AG04450 (cell line): ENCODE results near the gene PARP15. TPM values are rescaled to one million over a fixed set of nuclear protein-coding genes. Genes with fewer than 3 reads are reported as not detected.

Experiments
- CTCF ChIA-PET: fragments of 300-600, 350-600 bp; formaldehyde crosslinking; extraction: SDS; loops from one replicate; lab custom pipeline; 2022; ENCODE audit warnings: antibody characterized with exemption, inconsistent platforms; lab: Charles Lee
- POLR2A ChIA-PET: fragments of 350-600 bp; formaldehyde crosslinking; extraction: SDS; loops from one replicate; lab custom pipeline; 2021; ENCODE audit warnings: antibody characterized with exemption, inconsistent platforms; lab: Yijun Ruan, JAX
- DNase-seq: peaks from one replicate; pipeline ENCODE4 v3.0.0-alpha.2; 2011; ENCODE audit warnings: low read depth, low spot score
- H3K27ac ChIP-seq: one replicate; pipeline ENCODE4 v1.5.1; 2012; ENCODE audit warnings: low read depth, low read length, control low read depth
- H3K27me3 ChIP-seq: one replicate; pipeline ENCODE4 v1.6.0; 2012; ENCODE audit warnings: low read length; ENCODE audit not compliant: control insufficient read depth, insufficient read depth
- H3K4me3 ChIP-seq: 2 replicates; pipeline ENCODE4 v1.5.1; 2011; ENCODE audit warnings: mild to moderate bottlenecking, low read depth, low read length, control low read depth
- H3K9me3 ChIP-seq: 2 replicates; pipeline ENCODE4 v1.5.1; 2012; ENCODE audit warnings: low read length; ENCODE audit not compliant: control insufficient read depth, insufficient read depth
- polyA plus RNA-seq: library from polyadenylated mRNA; depleted of rRNA; stranded (reverse); fragments of >200 nt; gene quantifications from 2 replicates; pipeline ENCODE4 v1.2.3, GENCODE V29; 2011
- TF ChIP-seq, protein P1 (sequence below): IDR thresholded peaks from 2 replicates; pipeline ENCODE4 v1.5.1; 2011; ENCODE audit warnings: low read depth, low read length, control low read depth, inconsistent platforms

The PARP15 gene
- polyA plus RNA-seq, 1 experiment = 0.22 TPM

DNA sequence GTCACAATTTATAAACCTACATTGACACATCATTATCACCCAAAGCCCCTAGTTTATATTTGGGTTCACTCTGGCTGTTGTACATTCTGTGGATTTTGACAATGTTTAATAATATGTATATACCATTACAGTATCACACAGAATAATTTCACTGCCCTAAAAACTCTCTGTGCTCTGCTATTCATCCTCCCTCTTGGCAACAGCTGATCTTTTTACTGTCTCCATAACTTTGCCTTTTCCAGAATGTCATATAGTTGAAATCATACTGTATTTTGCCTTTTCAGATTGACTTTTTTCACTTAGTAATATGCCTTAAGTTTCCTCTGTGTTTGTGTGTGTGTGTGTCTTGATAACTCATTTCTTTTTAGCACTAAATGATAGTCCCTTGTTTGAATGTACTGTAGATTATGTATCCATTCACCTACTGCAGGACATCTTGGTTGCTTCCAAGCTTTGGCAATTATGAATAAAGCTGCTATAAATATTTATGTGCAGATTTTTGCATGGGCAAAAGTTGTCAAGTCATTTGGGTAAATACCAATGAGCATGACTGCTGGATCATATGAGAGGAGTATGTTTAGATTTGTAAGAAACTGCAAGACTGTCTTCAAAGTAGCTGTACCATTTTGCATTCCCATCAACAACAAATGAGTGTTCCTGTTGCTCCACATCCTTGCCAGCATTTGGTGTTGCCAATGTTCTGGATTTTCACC, 9.5 kb downstream of the PARP15 start:
- DNase-seq = no peak
- ChIA-PET CTCF (no interaction called here), POLR2A (no interaction called here)
- TF ChIP-seq, protein P1, sequence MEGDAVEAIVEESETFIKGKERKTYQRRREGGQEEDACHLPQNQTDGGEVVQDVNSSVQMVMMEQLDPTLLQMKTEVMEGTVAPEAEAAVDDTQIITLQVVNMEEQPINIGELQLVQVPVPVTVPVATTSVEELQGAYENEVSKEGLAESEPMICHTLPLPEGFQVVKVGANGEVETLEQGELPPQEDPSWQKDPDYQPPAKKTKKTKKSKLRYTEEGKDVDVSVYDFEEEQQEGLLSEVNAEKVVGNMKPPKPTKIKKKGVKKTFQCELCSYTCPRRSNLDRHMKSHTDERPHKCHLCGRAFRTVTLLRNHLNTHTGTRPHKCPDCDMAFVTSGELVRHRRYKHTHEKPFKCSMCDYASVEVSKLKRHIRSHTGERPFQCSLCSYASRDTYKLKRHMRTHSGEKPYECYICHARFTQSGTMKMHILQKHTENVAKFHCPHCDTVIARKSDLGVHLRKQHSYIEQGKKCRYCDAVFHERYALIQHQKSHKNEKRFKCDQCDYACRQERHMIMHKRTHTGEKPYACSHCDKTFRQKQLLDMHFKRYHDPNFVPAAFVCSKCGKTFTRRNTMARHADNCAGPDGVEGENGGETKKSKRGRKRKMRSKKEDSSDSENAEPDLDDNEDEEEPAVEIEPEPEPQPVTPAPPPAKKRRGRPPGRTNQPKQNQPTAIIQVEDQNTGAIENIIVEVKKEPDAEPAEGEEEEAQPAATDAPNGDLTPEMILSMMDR = no peak
- Histone ChIP-seq H3K27ac (no peak overlapping the region), H3K27me3 (no peaks in the 10 kb centered on the region), H3K4me3 (no peak overlapping the region), H3K9me3 (peaks cover 4% of the 10 kb centered on the region; the same call in 1 of the 2 replicates)

DNA sequence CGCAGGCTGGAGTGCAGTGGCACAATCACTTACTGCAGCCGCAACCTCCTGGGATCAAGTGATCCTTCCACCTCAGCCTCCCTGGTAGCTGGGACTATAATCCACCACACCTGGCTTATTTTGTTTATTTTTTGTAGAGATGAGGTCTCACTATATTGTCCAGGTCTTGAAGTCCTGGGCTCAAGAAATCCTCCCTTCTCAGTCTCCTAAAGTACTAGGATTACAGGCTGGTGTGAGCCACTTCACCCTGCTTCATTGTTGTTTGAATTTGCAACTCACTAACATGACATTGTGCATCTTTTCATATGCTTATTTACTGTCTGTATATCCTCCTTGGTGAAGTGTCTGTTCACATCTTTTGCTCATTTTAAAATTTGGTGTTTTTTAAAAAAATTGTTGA, 10.1 kb downstream of the PARP15 start:
- DNase-seq = no peak
- H3K27me3 ChIP-seq = no peaks in the 10 kb centered on the region
- H3K27ac ChIP-seq = no peak overlapping the region
- H3K9me3 ChIP-seq = no peaks in the 10 kb centered on the region
- TF ChIP-seq, protein P1 = no peak
- H3K4me3 ChIP-seq = no peak overlapping the region
- ChIA-PET CTCF (no interaction called here), POLR2A (no interaction called here)

DNA sequence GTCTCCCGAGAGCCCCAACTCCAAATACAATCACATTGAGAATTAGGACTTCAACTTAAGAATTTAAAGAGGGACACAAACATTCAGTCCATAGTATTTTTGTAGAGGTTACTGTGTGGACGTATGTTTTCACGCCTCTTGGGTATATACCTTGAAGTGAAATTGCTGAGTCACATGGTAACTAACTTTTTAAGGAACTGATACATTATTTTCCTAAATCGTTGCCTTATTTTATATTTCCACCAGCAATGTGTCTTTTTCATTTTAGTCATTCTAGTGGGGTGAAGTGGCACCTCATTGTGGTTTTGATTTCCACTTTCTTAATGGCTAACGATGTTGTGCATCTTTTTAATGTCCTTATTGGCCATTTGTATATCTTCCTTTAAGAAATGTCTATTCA, 11.8 kb downstream of the PARP15 start:
- no peak overlapping the region for H3K27ac ChIP-seq
- POLR2A ChIA-PET = no interaction called here

GRCh38 chr3:122590610-122591009, 13.2 kb downstream of the PARP15 start:
- Histone ChIP-seq H3K27ac (no peak overlapping the region), H3K27me3 (no peaks in the 10 kb centered on the region), H3K4me3 (no peak overlapping the region), H3K9me3 (no peaks in the 10 kb centered on the region)
- ChIA-PET CTCF (interaction anchor here (0.6 kb wide), 1 partner anchor 80 kb away, joined by 3 read pairs; no protein-coding TSS in a partner anchor), POLR2A (no interaction called here)
- TF ChIP-seq, protein P1 = no peak
- no peak for DNase-seq

More for the DNA sequence above, 11.8 kb downstream of the PARP15 start:
- no peak for DNase-seq
- H3K4me3 ChIP-seq = no peak overlapping the region
- no peaks in the 10 kb centered on the region for H3K27me3 ChIP-seq
- TF ChIP-seq, protein P1 = no peak
- H3K9me3 ChIP-seq = no peaks in the 10 kb centered on the region
- CTCF ChIA-PET = no interaction called here

DNA sequence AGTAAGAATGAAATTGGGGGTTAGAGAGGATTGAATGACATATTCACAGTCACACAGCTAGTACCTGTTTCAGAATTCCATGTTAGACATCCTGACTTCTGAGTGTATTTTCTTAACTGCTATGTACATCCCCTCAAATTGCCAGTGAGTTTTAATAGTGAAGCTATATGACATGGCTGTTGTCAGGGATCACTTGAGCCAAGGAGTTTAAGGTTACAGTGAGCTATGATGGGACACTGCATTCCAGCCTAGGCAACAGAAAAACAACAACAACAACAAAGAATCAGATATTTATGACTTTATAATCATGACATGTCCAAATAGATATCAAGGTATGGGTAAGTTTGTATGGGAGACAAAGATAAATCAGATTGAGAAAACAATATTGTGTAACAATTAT, 16.6 kb downstream of the PARP15 start:
- no peak for DNase-seq
- Histone ChIP-seq H3K4me3 (no peak overlapping the region), H3K9me3 (no peaks in the 10 kb centered on the region), H3K27ac (no peak overlapping the region), H3K27me3 (no peaks in the 10 kb centered on the region)
- CTCF ChIA-PET = no interaction called here
- TF ChIP-seq, protein P1 = no peak
- POLR2A ChIA-PET = no interaction called here
